ENCODE measurements around the gene HS6ST3. TPM values are rescaled to one million over a fixed set of nuclear protein-coding genes. Genes with fewer than 3 reads are reported as not detected.

Gene HS6ST3
- total RNA-seq, 1 donor from 2014 or later: 1.3 TPM

- H3K4me1 Mint-ChIP-seq (ENCODE audit: low read depth, unreplicated experiment): no peaks in the 10 kb centered on the region
- no peaks in the 10 kb centered on the region for H3K9me3 Mint-ChIP-seq (ENCODE audit: unreplicated experiment)
- H3K36me3 Mint-ChIP-seq (ENCODE audit: unreplicated experiment): no peaks in the 10 kb centered on the region
- H3K4me3 Mint-ChIP-seq (ENCODE audit: unreplicated experiment): no peak overlapping the region
- no peak for TF ChIP-seq CTCF (IDR thresholded peaks at IDR 0.05; ENCODE audit: partially characterized antibody, unreplicated experiment)
- H3K27me3 Mint-ChIP-seq (ENCODE audit: unreplicated experiment): no peaks in the 10 kb centered on the region
- H3K27ac Mint-ChIP-seq (ENCODE audit: unreplicated experiment): no peak overlapping the region
- DNase-seq: no peak
These were observed 313.7 kb downstream of the HS6ST3 start for GRCh38 chr13:96403651-96404050.

GRCh38 chr13:96415831-96416385 is 326.0 kb downstream of the HS6ST3 start:
- no peak overlapping the region for H3K4me3 Mint-ChIP-seq (ENCODE audit: unreplicated experiment)
- no peaks in the 10 kb centered on the region for H3K36me3 Mint-ChIP-seq (ENCODE audit: unreplicated experiment)
- H3K9me3 Mint-ChIP-seq (ENCODE audit: unreplicated experiment): no peaks in the 10 kb centered on the region
- no peak for DNase-seq
- no peaks in the 10 kb centered on the region for H3K27me3 Mint-ChIP-seq (ENCODE audit: unreplicated experiment)
- no peak for TF ChIP-seq CTCF (IDR thresholded peaks at IDR 0.05; ENCODE audit: partially characterized antibody, unreplicated experiment)
- H3K4me1 Mint-ChIP-seq (ENCODE audit: low read depth, unreplicated experiment): no peaks in the 10 kb centered on the region
- H3K27ac Mint-ChIP-seq (ENCODE audit: unreplicated experiment): no peak overlapping the region

GRCh38 chr13:96417939-96418685 is 328.2 kb downstream of the HS6ST3 start:
- no peaks in the 10 kb centered on the region for H3K4me1 Mint-ChIP-seq (ENCODE audit: low read depth, unreplicated experiment)
- H3K27me3 Mint-ChIP-seq (ENCODE audit: unreplicated experiment): no peaks in the 10 kb centered on the region
- no peak overlapping the region for H3K27ac Mint-ChIP-seq (ENCODE audit: unreplicated experiment)
- no peaks in the 10 kb centered on the region for H3K36me3 Mint-ChIP-seq (ENCODE audit: unreplicated experiment)
- TF ChIP-seq CTCF (IDR thresholded peaks at IDR 0.05; ENCODE audit: partially characterized antibody, unreplicated experiment): no peak
- no peak for DNase-seq
- no peak overlapping the region for H3K4me3 Mint-ChIP-seq (ENCODE audit: unreplicated experiment)
- H3K9me3 Mint-ChIP-seq (ENCODE audit: unreplicated experiment): no peaks in the 10 kb centered on the region

GRCh38 chr13:96421314-96421713 is 331.4 kb downstream of the HS6ST3 start:
- H3K36me3 Mint-ChIP-seq (ENCODE audit: unreplicated experiment): no peaks in the 10 kb centered on the region
- no peak for TF ChIP-seq CTCF (IDR thresholded peaks at IDR 0.05; ENCODE audit: partially characterized antibody, unreplicated experiment)
- H3K4me1 Mint-ChIP-seq (ENCODE audit: low read depth, unreplicated experiment): no peaks in the 10 kb centered on the region
- no peaks in the 10 kb centered on the region for H3K9me3 Mint-ChIP-seq (ENCODE audit: unreplicated experiment)
- DNase-seq: no peak
- no peak overlapping the region for H3K4me3 Mint-ChIP-seq (ENCODE audit: unreplicated experiment)
- no peaks in the 10 kb centered on the region for H3K27me3 Mint-ChIP-seq (ENCODE audit: unreplicated experiment)
- H3K27ac Mint-ChIP-seq (ENCODE audit: unreplicated experiment): no peak overlapping the region

- Mint-ChIP-seq H3K36me3 (ENCODE audit: unreplicated experiment) (no peaks in the 10 kb centered on the region), H3K27me3 (ENCODE audit: unreplicated experiment) (no peaks in the 10 kb centered on the region), H3K27ac (ENCODE audit: unreplicated experiment) (no peak overlapping the region), H3K9me3 (ENCODE audit: unreplicated experiment) (no peaks in the 10 kb centered on the region), H3K4me3 (ENCODE audit: unreplicated experiment) (no peak overlapping the region), H3K4me1 (ENCODE audit: low read depth, unreplicated experiment) (no peaks in the 10 kb centered on the region)
- DNase-seq: no peak
- no peak for TF ChIP-seq CTCF (IDR thresholded peaks at IDR 0.05; ENCODE audit: partially characterized antibody, unreplicated experiment)
These were observed 332.1 kb downstream of the HS6ST3 start for GRCh38 chr13:96422002-96422401.
